Adrenal gland (tissue), 5 donors: ENCODE data around the gene GTSE1.

Experiments
- CTCF ChIP-seq, 6 experiments: fragments of 450-650 bp in 4 of 6; fragments of 200-600 bp in 2 of 6; sonication (generic) in 1 of 6; IDR thresholded peaks; 1 replicate in 5 of 6; 2 replicates in 1 of 6; pipeline versions ENCODE4 v1.5.1 to v1.8.0; 2016 to 2021; ENCODE audit warnings: antibody characterized with exemption in 6 of 6, mild to moderate bottlenecking in 2 of 6, moderate library complexity in 1 of 6
- POLR2A ChIP-seq, 2 donors: fragments of 450-650 bp; IDR thresholded peaks; one replicate each; pipeline ENCODE4 v1.6.1; 2017; ENCODE audit warnings: antibody characterized with exemption in 2 of 2, mild to moderate bottlenecking in 2 of 2, moderate library complexity in 1 of 2
- donor health status: DM: no; HTN: no; CAD: no.

- TF ChIP-seq CTCF (IDR thresholded peaks at IDR 0.05), result no peak
- TF ChIP-seq POLR2A (IDR thresholded peaks at IDR 0.05), result no peak
Measured at GRCh38 chr22:46290843-46291785, 5.6 kb upstream of the GTSE1 start.
